GM18505 (cell line): ENCODE measurements around the gene ORC4.
A peak's percentile ranks its signal among the peaks of the same experiment; 100 is the strongest.
"Not testable (repeated sequence)": the region's sequence is repeated elsewhere in the genome, so short reads cannot be mapped to it uniquely, and the experiment has no call there.

Experiments
- ATAC-seq: cut with Tn5 transposase; IDR thresholded peaks from one replicate; pipeline ENCODE4 v1.9.1; 2021; ENCODE audit not compliant: unreplicated experiment
- POLR2A ChIP-seq: IDR thresholded peaks from 4 replicates; pipeline ENCODE4 v1.6.1; 2011; ENCODE audit warnings: borderline replicate concordance; ENCODE audit not compliant: insufficient read depth, insufficient read length; ENCODE audit errors: extremely low read depth

The ORC4 gene

DNA sequence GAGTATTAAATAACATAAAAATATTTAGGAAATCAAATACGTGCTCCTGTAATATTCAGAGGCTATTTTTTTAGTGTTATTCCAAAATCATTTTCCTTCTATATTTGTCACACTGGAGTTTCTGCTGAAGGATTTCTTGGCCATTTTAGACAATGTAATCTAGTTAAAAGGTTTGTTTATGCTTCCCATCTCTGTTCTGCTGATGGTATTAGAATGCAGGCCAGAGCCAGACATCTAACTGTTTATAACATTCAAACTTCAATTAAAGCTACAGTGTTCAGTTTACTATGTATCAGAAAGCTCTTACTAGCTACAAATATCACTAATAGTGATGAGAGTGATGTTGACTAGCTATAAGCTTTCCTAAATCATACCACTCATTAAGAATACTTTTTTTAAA, 8.2 kb upstream of the ORC4 start:
- TF ChIP-seq POLR2A: no peak

DNA sequence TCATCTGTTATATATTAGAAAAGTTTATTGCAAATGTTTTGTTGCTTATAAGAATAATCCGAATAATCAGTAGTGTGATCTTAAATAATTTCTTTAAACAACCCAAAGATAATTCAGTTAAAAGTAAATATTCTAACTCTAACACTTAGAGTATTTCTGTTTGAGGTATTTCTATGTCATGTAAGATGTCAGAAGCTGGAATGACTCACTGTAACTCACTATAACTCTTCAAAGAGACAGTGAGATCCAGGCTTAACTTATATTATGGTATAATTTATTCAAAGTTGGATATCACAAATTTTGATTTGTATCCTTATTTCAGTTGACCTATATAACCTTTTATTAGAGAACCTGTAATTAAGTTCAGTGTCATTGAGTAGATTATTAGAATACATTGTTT, 7.3 kb upstream of the ORC4 start:
- ATAC-seq: no peak
- TF ChIP-seq POLR2A: no peak

More for the DNA sequence above, 8.2 kb upstream of the ORC4 start:
- no peak for ATAC-seq

DNA sequence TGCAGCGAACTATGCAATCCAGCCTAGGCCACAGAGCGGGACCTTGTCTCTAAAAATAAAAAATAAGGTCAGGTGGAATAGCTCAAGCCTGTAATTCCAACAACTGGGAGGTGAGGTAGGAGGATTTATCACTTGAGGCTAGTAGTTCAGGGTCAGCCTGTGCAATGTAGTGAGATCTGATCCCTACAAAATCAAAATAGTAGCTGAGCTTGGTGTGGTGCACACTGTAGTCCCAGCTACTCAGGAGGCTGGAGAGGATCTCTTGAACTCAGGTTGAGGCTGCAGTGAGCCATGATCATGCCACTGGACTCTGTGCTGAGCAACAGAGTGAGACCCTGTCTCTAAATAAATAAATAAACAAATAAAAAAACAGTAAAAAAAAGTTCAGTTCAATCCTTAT, 6.0 kb upstream of the ORC4 start:
- no peak for ATAC-seq
- TF ChIP-seq POLR2A: no peak

DNA sequence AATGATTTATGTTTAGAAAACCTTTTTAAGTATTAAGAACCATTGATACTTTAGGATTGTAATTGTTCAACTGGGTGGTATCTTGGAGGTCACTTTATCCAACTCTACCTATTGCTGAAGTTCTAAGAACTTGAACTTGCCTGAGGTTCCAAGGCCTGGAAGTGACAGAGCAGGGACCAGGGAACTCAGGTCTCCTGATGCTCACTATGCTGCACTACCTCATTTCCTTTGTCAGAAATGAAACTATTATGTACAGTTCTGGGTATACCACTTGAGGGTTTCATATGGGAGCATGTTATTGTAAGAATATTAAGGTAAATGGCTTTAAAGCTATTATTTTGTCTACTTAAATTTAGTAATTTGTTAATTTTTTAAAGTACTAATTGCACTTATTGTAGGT, 3.3 kb upstream of the ORC4 start:
- no peak for TF ChIP-seq POLR2A
- ATAC-seq: no peak

DNA sequence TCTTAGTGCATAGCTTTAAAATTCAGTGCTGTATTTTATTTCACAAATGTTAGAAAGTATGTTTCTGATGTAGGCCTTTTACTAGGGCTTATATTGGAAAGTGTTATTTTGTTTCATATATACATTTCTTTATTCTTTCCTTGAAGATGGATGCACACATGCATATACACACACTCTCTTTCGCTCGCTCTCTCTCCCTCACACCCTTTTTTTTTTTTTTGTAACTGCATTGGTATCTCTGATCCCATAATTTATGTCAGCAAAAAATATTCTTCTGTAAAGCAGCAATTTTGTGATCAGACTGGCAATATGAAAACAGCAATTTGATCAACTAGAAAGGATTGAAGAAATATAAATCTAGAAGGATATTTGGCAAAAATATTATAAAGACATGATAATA, 2.3 kb upstream of the ORC4 start:
- no peak for ATAC-seq
- no peak for TF ChIP-seq POLR2A

DNA sequence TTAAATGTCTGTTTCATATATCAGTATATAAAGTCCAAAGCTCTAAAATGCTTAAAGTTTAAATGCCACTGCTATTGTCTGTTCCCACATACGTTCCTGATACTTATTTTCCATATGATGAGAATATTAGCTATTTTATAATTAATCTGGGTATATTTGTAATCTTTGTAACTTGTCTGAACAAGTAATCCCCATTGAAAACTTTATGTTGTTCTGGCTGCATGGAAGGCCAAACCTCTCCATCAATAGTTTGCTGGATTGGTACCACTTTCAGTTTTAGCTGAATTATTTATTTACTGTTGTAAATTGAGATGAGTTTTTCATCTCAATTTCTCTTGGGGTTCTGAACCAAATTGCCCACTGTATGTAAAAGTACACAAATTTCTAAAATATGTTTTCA, 1.8 kb upstream of the ORC4 start:
- TF ChIP-seq POLR2A: no peak
- no peak for ATAC-seq

DNA sequence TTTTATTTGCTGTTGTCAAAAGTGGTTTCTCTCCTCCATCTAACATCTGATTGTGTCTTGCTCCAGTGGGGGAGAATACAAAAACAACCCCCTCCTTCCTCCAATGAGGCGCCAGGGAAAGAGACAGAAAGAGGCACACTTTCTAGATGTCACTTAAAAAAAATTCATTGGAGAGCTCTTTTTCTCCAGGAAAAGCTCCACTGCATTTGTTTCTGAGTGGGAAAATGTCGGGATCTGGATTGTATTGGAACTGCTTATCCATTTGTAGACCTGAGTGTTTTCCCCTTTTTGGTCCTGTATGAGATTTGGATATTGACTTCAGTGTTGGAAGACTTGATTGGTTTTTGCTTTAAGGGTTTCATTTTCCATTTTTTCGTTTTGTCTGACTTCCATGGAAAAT, 1.3 kb upstream of the ORC4 start:
- no peak for TF ChIP-seq POLR2A
- ATAC-seq: no peak

DNA sequence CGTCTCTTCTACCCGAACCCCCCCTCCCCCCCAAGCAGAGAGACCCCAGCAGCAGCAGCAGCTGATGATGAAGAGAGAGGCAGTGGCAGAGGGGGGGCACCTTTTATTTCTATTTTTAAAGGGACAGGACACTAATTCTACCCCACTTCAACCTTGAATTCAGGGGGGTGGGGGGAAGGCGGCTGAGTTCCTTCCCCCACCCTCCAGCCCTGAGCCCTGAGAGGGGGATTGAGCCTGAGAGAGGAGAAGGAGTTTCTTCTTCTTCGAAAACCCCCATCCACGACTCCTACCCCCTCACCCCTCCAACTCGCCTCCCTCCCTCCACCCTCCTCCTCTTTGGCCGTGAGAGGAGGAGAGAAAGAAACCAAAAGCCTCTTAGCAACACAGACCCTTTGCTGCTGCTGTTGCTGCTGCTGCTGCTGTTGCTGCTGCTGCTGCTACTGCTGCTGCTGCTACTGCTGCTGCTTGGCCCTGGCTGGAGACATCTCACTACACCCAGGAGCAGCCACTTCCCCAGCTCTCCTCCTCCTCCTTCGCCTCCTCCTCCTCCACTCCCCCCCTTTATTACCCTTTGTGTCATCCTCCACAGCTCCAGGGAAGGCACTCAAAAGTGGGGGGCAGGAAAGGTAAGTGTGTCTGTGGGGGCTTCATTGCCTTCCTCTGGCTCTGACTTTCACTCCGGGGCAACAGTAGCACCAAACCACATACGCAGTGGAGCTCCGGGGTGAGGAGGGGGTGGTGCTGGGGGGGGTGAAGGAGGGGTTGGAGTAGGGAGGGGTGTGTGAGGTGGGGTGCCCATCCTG, 723 bp upstream of the ORC4 start, which contains the start of gene MBD5:
Gene MBD5 (plus strand): TSS at position 33 of the 803 bp plus-strand sequence.
- TF ChIP-seq POLR2A: peak; percentile 44
- peak; percentile 34 for ATAC-seq

DNA sequence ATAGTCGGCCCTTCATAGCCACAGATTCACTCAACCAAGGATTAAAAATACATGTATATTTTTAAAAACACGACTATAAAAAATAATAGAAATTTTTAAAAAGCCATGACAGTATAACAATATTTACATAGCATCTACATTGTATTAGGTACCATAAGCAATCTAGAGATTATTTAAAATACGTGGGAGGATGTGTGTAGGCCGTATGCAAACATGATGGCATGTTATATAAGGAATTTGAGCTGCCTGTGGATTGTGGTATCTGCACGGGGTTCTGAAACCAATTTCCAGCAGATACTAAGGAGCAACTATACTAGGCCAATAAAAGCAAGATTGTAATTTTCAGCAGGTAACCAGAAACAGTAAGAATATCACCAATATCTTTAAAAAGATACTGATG, 5.9 kb downstream of the ORC4 start:
- no peak for ATAC-seq

DNA sequence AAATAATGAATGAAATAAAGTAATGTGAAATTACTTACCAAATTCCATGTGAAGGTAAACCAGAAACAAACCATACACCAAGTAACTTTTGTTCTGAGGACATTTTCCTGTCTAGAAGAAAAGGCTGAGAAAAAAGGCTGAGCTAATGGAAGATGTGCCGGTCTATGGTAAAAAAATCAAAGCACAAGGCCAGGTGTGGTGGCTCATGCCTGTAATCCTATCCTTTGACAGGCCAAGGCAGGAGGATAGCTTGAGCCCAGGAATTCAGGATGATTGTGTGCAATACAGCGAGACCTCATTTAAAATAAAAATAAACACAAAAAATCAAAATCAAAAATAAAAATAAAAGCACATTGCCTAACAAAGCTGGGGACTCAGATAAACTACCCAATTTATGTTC, 6.7 kb downstream of the ORC4 start:
- no peak for ATAC-seq
- TF ChIP-seq POLR2A: no peak

More for the DNA sequence above, 5.9 kb downstream of the ORC4 start:
- no peak for TF ChIP-seq POLR2A

DNA sequence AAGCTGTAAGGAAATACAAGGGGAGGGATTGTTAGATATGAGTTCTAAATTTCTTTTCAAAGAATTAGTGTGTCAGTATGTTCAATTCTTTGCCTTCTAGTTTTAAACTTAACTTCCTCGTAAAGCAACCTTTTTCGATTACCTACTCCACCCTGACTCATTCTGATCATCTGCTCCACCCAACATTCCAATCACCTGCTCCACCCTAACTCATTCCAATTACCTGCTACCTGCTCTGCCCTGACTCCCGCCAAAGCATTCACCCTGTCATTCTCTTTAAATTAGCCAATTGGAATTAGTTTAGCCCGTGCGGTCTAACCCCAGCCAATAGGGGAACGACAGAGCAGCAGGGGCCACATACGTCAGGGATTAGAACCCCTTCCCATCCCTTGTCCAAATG, 12.1 kb downstream of the ORC4 start:
- not testable (repeated sequence) for ATAC-seq

DNA sequence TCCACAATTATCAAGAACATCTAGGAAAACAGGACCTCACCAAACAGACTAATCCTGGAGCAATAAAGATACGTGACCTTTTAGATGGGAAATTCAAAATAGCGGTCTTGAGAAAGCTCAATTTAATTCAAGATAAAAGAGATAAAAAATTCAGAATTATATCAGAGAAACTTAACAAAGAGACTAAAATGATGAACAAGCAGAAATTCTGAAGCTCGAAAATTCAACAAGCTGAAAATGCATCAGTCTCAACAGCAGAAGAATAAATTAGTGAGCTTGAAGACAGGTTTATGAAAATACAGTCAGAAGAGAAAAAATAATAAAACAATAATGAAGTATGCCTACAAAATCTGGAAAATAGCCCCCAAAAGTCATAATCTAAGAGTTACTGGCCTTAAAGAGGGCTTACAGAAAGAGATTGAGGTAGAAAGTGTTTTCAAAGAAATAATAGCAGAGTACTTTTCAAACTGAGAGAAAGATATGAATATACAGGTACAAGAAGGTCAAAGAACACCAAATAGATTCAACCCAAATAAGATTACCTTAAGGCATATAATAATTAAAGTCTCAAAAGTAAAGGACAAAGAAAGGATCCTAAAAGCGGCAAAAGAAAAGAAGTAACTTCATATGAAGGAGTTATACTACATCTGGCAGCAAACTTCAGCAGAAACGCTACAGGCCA, 13.2 kb downstream of the ORC4 start:
- no peak for TF ChIP-seq POLR2A
- ATAC-seq: no peak

DNA sequence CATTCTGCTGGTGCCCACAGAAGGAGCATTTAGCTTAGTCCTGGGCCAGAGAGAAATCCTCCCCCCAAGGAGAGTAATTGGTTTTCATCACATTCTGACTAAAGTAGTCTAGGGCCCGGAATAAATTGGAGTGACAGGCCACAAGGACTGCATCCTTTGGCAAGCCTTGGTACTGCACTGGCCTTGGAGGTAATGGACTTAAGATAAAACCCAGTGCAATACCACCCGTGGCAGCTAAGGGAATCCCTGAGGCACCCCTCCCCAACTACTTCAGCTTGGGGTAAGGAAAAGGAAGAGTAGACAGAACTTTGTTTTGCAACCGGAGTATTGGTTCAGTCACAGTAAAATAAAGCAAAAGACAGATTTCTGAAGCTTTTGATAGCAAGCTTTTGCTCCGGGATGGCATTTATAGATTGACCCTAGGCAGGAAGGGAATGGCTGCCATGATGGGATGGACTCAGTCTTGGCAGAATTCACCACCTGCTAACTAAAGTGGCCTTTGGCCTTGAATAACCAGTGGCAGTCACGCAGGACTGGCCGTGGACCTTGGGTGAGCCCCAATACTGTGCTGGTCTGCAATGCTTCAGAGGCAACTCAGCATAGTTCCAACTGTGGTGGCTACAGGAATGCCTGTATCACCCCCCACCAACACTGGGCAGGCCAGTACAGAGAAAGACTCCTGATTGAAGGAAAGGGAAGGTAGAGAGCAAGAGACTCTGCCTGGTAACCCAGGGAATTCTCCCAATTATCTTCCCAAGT, 14.1 kb downstream of the ORC4 start:
- no peak for ATAC-seq

DNA sequence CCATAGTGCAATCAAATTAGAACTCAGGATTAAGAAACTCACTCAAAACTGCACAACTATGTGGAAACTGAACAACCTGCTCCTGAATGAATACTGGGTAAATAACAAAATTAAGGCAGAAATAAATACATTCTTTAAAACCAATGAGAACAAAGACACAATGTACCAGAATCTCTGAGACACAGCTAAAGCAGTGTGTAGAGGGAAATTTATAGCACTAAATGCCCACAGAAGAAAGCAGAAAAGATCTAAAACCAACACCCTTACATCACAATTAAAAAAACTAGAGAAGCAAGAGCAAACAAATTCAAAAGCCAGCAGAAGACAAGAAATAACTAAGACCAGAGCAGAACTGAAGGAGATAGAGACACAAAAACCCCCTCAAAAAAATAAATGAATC, 18.1 kb downstream of the ORC4 start:
- not testable (repeated sequence) for ATAC-seq

More for the DNA sequence above, 14.1 kb downstream of the ORC4 start:
- no peak for TF ChIP-seq POLR2A

DNA sequence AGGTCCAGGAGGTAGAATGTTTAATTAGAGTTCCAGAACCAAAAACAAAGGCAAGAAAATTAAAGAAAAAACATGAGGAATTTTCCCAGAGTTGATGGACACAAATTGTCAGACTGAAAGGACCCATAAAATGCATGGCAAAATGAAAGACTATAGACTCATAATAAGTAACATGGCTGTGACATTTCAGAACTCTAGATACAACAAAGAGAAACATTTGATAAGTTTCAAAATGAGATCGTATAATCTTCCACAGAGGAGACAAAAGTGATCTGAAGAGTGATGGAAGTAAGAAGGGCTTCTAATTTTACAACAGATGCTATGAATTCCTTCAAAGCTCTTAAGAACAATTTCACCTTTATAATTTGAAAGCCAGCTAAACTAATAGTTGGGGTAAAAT, 20.4 kb downstream of the ORC4 start:
- no peak for TF ChIP-seq POLR2A
- no peak for ATAC-seq

DNA sequence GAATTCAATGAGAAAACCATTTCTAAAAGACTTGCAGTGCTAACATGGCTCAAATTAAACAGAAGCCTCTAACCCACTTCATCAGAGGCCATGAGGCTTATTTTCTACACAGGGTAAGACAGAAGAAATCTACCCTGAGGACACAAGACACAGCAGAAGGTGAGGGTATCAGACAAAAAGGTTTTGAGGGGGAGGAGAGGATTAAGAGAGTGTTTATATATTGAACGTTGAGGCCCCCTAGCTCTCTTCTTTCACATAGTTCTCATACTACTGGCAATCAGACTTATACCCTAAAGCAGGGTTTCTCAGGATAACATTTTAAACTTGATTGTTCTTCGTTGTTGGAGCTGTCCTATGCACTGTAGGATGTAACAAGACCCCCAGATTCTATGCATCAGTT, 21.4 kb downstream of the ORC4 start:
- TF ChIP-seq POLR2A: no peak
- no peak for ATAC-seq
